GM18498 (cell line): ENCODE data around the gene ATAD3A.
"Not testable (repeated sequence)": the region's sequence is repeated elsewhere in the genome, so short reads cannot be mapped to it uniquely, and the experiment has no call there.

Source experiments
- ATAC-seq: cut with Tn5 transposase; IDR thresholded peaks from one replicate; pipeline ENCODE4 v1.9.1; 2021; ENCODE audit warnings: mild to moderate bottlenecking, moderate library complexity; ENCODE audit not compliant: unreplicated experiment

ATAD3A gene

GRCh38 chr1:1511533-1512285 is at the start of gene ATAD3A:
TSS of gene ATAD3A (plus strand) at chr1:1512162. CDS start at chr1:1512269, 107 bp downstream.
- peak; percentile 84 for ATAC-seq

- ATAC-seq: no peak
These were observed 49.5 kb upstream of the ATAD3A start for GRCh38 chr1:1462318-1462966.

- no peak for ATAC-seq
These were observed 48.6 kb upstream of the ATAD3A start for GRCh38 chr1:1463312-1463711.

GRCh38 chr1:1468196-1468985 is 43.6 kb upstream of the ATAD3A start:
- not testable (repeated sequence) for ATAC-seq

- no peak for ATAC-seq
These were observed 41.2 kb upstream of the ATAD3A start for GRCh38 chr1:1470626-1471388.

GRCh38 chr1:1471389-1472052 is 40.4 kb upstream of the ATAD3A start, which contains the start of gene ATAD3B:
TSS of gene ATAD3B (plus strand) at chr1:1471765. CDS start at chr1:1471885, 120 bp downstream.
- ATAC-seq: peak; percentile 93

- ATAC-seq: peak; percentile 28
These were observed 39.7 kb upstream of the ATAD3A start for GRCh38 chr1:1472053-1472876.

GRCh38 chr1:1476011-1476410 is 36.0 kb upstream of the ATAD3A start:
- not testable (repeated sequence) for ATAC-seq

- no peak for ATAC-seq
These were observed 34.8 kb upstream of the ATAD3A start for GRCh38 chr1:1477206-1477605.

GRCh38 chr1:1479547-1480487 is 32.1 kb upstream of the ATAD3A start:
- ATAC-seq: no peak

GRCh38 chr1:1480488-1480867 is 31.5 kb upstream of the ATAD3A start:
- ATAC-seq: not testable (repeated sequence)

- not testable (repeated sequence) for ATAC-seq
These were observed 30.2 kb upstream of the ATAD3A start for GRCh38 chr1:1481811-1482210.

GRCh38 chr1:1482856-1483255 is 29.1 kb upstream of the ATAD3A start:
- no peak for ATAC-seq

GRCh38 chr1:1483714-1484113 is 28.2 kb upstream of the ATAD3A start:
- no peak for ATAC-seq

GRCh38 chr1:1484976-1485750 is 26.8 kb upstream of the ATAD3A start:
- not testable (repeated sequence) for ATAC-seq

- ATAC-seq: not testable (repeated sequence)
These were observed 26.1 kb upstream of the ATAD3A start for GRCh38 chr1:1485755-1486317.

GRCh38 chr1:1487701-1488100 is 24.3 kb upstream of the ATAD3A start:
- no peak for ATAC-seq
